MM.1S (cell line): ENCODE measurements around the gene SPHK2.
A peak's percentile ranks its signal among the peaks of the same experiment; 100 is the strongest.

Experiments used
- DNase-seq: peaks from one replicate; pipeline ENCODE4 v3.0.0-alpha.2; 2015
- H2AFZ ChIP-seq: fragments of 300-600 bp; sonication (generic); 2 replicates; pipeline ENCODE4 v1.6.0; 2016; ENCODE audit warnings: antibody characterized with exemption, low read length
- H3F3A ChIP-seq: fragments of 300-600 bp; sonication (generic); 2 replicates; pipeline ENCODE4 v1.6.1; 2016; ENCODE audit warnings: mild to moderate bottlenecking, antibody characterized with exemption, low read length, moderate library complexity, mixed read lengths; ENCODE audit not compliant: insufficient read depth
- H3K27ac ChIP-seq: fragments of 300-600 bp; sonication (generic); 2 replicates; pipeline ENCODE4 v1.5.1; 2016; ENCODE audit warnings: mild to moderate bottlenecking, low read length
- H3K27me3 ChIP-seq: fragments of 300-600 bp; sonication (generic); replicated peaks from 2 replicates; pipeline ENCODE4 v1.6.0; 2016; ENCODE audit warnings: low read length; ENCODE audit not compliant: insufficient read depth
- H3K36me3 ChIP-seq: fragments of 300-600 bp; sonication (generic); replicated peaks from 2 replicates; pipeline ENCODE4 v1.6.1; 2016; ENCODE audit warnings: mild to moderate bottlenecking, low read length, mixed read lengths; ENCODE audit not compliant: insufficient read depth
- H3K4me1 ChIP-seq: fragments of 300-600 bp; sonication (generic); 2 replicates; pipeline ENCODE4 v1.6.1; 2016; ENCODE audit warnings: low read length, mixed read lengths
- H3K4me2 ChIP-seq: fragments of 300-600 bp; sonication (generic); 2 replicates; pipeline ENCODE4 v1.6.0; 2016; ENCODE audit warnings: low read depth, low read length
- H3K4me3 ChIP-seq: fragments of 300-600 bp; sonication (generic); 2 replicates; pipeline ENCODE4 v1.5.1; 2016; ENCODE audit warnings: low read length, mixed read lengths
- H3K79me2 ChIP-seq: fragments of 300-600 bp; sonication (generic); 2 replicates; pipeline ENCODE4 v1.6.1; 2016; ENCODE audit warnings: mixed run types, low read length, mixed read lengths
- H3K9ac ChIP-seq: fragments of 300-600 bp; sonication (generic); 2 replicates; pipeline ENCODE4 v1.6.1; 2016; ENCODE audit warnings: low read length, mixed read lengths
- H3K9me2 ChIP-seq: fragments of 300-600 bp; sonication (generic); replicated peaks from 2 replicates; pipeline ENCODE4 v1.6.1; 2016; ENCODE audit warnings: mild to moderate bottlenecking, low read length, mixed read lengths; ENCODE audit not compliant: insufficient read depth
- H3K9me3 ChIP-seq: fragments of 300-600 bp; sonication (generic); replicated peaks from 2 replicates; pipeline ENCODE4 v1.6.1; 2016; ENCODE audit warnings: mild to moderate bottlenecking, low read length, mixed read lengths; ENCODE audit not compliant: insufficient read depth
- H4K20me1 ChIP-seq: fragments of 300-600 bp; sonication (generic); 2 replicates; pipeline ENCODE4 v1.6.1; 2016; ENCODE audit warnings: mild to moderate bottlenecking, low read length, moderate library complexity, mixed read lengths; ENCODE audit not compliant: insufficient read depth
- EZH2 ChIP-seq: fragments of 300-600 bp; sonication (generic); optimal IDR thresholded peaks from 2 replicates; pipeline ENCODE3; 2017; ENCODE audit warnings: low read depth, mild to moderate bottlenecking, antibody characterized with exemption, low read length, mixed read lengths
- EZH2phosphoT487 ChIP-seq: fragments of 300-600 bp; sonication (generic); IDR thresholded peaks from 2 replicates; pipeline ENCODE4 v1.6.1; 2018; ENCODE audit warnings: antibody characterized with exemption, low read length
- TF ChIP-seq, protein P1 (sequence below): fragments of 300-600 bp; sonication (generic); IDR thresholded peaks from 2 replicates; pipeline ENCODE4 v1.5.1; 2016; ENCODE audit warnings: antibody characterized with exemption, low read length, mixed read lengths

Gene SPHK2

GRCh38 chr19:48635263-48635965, 16.1 kb downstream of the SPHK2 start:
- peaks cover 35% of the 10 kb centered on the region for H3F3A ChIP-seq
- peak overlapping the region; percentile 72 for H3K27ac ChIP-seq
- no peaks in the 10 kb centered on the region for H3K79me2 ChIP-seq
- H4K20me1 ChIP-seq, result no peaks in the 10 kb centered on the region
- H3K9me3 ChIP-seq, result no peaks in the 10 kb centered on the region
- peaks cover 32% of the 10 kb centered on the region for H3K4me1 ChIP-seq
- no peaks in the 10 kb centered on the region for H3K36me3 ChIP-seq
- H2AFZ ChIP-seq, result peak overlapping the region; percentile 66
- peak overlapping the region; percentile 95 for H3K4me2 ChIP-seq
- H3K27me3 ChIP-seq, result no peaks in the 10 kb centered on the region
- peak; percentile 73 for DNase-seq
- H3K9ac ChIP-seq, result peak overlapping the region; percentile 72
- no peaks in the 10 kb centered on the region for H3K9me2 ChIP-seq
- H3K4me3 ChIP-seq, result peak overlapping the region; percentile 72
- no peak for TF ChIP-seq EZH2
- TF ChIP-seq EZH2phosphoT487, result no peak
- TF ChIP-seq, protein P1, sequence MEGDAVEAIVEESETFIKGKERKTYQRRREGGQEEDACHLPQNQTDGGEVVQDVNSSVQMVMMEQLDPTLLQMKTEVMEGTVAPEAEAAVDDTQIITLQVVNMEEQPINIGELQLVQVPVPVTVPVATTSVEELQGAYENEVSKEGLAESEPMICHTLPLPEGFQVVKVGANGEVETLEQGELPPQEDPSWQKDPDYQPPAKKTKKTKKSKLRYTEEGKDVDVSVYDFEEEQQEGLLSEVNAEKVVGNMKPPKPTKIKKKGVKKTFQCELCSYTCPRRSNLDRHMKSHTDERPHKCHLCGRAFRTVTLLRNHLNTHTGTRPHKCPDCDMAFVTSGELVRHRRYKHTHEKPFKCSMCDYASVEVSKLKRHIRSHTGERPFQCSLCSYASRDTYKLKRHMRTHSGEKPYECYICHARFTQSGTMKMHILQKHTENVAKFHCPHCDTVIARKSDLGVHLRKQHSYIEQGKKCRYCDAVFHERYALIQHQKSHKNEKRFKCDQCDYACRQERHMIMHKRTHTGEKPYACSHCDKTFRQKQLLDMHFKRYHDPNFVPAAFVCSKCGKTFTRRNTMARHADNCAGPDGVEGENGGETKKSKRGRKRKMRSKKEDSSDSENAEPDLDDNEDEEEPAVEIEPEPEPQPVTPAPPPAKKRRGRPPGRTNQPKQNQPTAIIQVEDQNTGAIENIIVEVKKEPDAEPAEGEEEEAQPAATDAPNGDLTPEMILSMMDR, result no peak

GRCh38 chr19:48635966-48636858, 16.9 kb downstream of the SPHK2 start:
- Histone ChIP-seq H3K9me2 (no peaks in the 10 kb centered on the region), H3F3A (peaks cover 35% of the 10 kb centered on the region), H3K9me3 (no peaks in the 10 kb centered on the region), H3K79me2 (no peaks in the 10 kb centered on the region), H2AFZ (peak overlapping the region; percentile 66), H3K9ac (peak overlapping the region; percentile 72), H4K20me1 (no peaks in the 10 kb centered on the region), H3K4me3 (peak overlapping the region; percentile 72), H3K27ac (peak overlapping the region; percentile 91; the same call in 1 of the 2 replicates), H3K27me3 (peaks cover 2% of the 10 kb centered on the region; the same call in 1 of the 2 replicates), H3K36me3 (no peaks in the 10 kb centered on the region), H3K4me2 (peak overlapping the region; percentile 95), H3K4me1 (peaks cover 32% of the 10 kb centered on the region)
- no peak for DNase-seq
- TF ChIP-seq EZH2, result no peak
- no peak for TF ChIP-seq EZH2phosphoT487
- TF ChIP-seq, protein P1, result no peak

GRCh38 chr19:48636859-48637448, 17.6 kb downstream of the SPHK2 start, which contains the start of gene DBP:
Gene DBP, minus strand, starts transcription at chr19:48637379. Its CDS starts 385 bp downstream, at chr19:48636994.
- H3K4me2 ChIP-seq, result peak within 1 kb of the TSS; percentile 95
- H3K4me3 ChIP-seq, result peak within 1 kb of the TSS; percentile 72
- peaks cover 8% of the 10 kb centered on the region for H3K27me3 ChIP-seq
- no peak for TF ChIP-seq EZH2phosphoT487
- TF ChIP-seq, protein P1, result peak; percentile 14
- H3K79me2 ChIP-seq, result no peaks in the 10 kb centered on the region
- H3K36me3 ChIP-seq, result no peaks in the 10 kb centered on the region
- H3K4me1 ChIP-seq, result peaks cover 32% of the 10 kb centered on the region
- no peaks in the 10 kb centered on the region for H3K9me2 ChIP-seq
- no peak for DNase-seq
- H3K27ac ChIP-seq, result peak within 1 kb of the TSS; percentile 91
- H4K20me1 ChIP-seq, result no peaks in the 10 kb centered on the region
- peak within 1 kb of the TSS; percentile 84 for H2AFZ ChIP-seq
- peaks cover 30% of the 10 kb centered on the region for H3F3A ChIP-seq
- H3K9ac ChIP-seq, result peak within 1 kb of the TSS; percentile 75
- H3K9me3 ChIP-seq, result no peaks in the 10 kb centered on the region
